HepG2 (cell line): ENCODE measurements around the gene ATP13A3. TPM values are rescaled to one million over a fixed set of nuclear protein-coding genes. Genes with fewer than 3 reads are reported as not detected.
A peak's percentile ranks its signal among the peaks of the same experiment; 100 is the strongest.

Source experiments
- ELF1 ChIP-seq: sonication (generic); formaldehyde crosslinking; IDR thresholded peaks from 2 replicates; pipeline ENCODE4 v1.4.0; 2020; ENCODE audit warnings: missing genetic modification reagents
- GABPA ChIP-seq, 2 experiments: IDR thresholded peaks; 2 replicates each; pipeline ENCODE4 v1.6.1; 2011 to 2016; ENCODE audit warnings: low read depth in 2 of 2, low read length in 1 of 2, missing biosample characterization in 1 of 2, missing genetic modification characterization in 1 of 2
- HOXA9 ChIP-seq: sonication (generic); formaldehyde crosslinking; IDR thresholded peaks from 2 replicates; pipeline ENCODE4 v1.8.1; 2022; ENCODE audit warnings: missing genetic modification reagents, mild to moderate bottlenecking, moderate library complexity, borderline replicate concordance
- JARID2 ChIP-seq: sonication (generic); formaldehyde crosslinking; IDR thresholded peaks from 2 replicates; pipeline ENCODE4 v1.8.1; 2023; ENCODE audit warnings: missing genetic modification reagents, inconsistent platforms; ENCODE audit not compliant: insufficient replicate concordance
- KLF15 ChIP-seq: sonication (generic); formaldehyde crosslinking; IDR thresholded peaks from 2 replicates; pipeline ENCODE4 v1.8.1; 2023; ENCODE audit warnings: borderline replicate concordance, mild to moderate bottlenecking, inconsistent platforms, missing genetic modification reagents, mixed read lengths
- MEIS1 ChIP-seq: sonication (generic); formaldehyde crosslinking; IDR thresholded peaks from 2 replicates; pipeline ENCODE4 v1.9.0; 2021; ENCODE audit warnings: mild to moderate bottlenecking, missing genetic modification reagents, moderate library complexity, borderline replicate concordance
- NFIC ChIP-seq: IDR thresholded peaks from 2 replicates; pipeline ENCODE4 v1.6.1; 2012; ENCODE audit warnings: mild to moderate bottlenecking, low read length, inconsistent platforms
- PAF1 ChIP-seq: IDR thresholded peaks from 2 replicates; pipeline ENCODE4 v1.6.1; 2016; ENCODE audit warnings: missing genetic modification reagents, missing compliant biosample characterization
- RAD51 ChIP-seq: fragments of 450-650 bp; IDR thresholded peaks from 2 replicates; pipeline ENCODE4 v1.6.1; 2016; ENCODE audit warnings: borderline replicate concordance
- RBM39 ChIP-seq: fragments of 200-400 bp; formaldehyde crosslinking; IDR thresholded peaks from one replicate; pipeline ENCODE4 v1.6.1; 2018; ENCODE audit warnings: antibody characterized with exemption, mild to moderate bottlenecking, low read depth, low read length; ENCODE audit not compliant: poor library complexity, severe bottlenecking
- RFX1 ChIP-seq: fragments of 450-650 bp; IDR thresholded peaks from 2 replicates; pipeline ENCODE4 v1.6.1; 2017
- SNAI1 ChIP-seq: sonication (generic); formaldehyde crosslinking; IDR thresholded peaks from 2 replicates; pipeline ENCODE4 v1.5.0; 2020; ENCODE audit warnings: mild to moderate bottlenecking, missing genetic modification reagents, borderline replicate concordance
- STAG1 ChIP-seq: sonication (generic); formaldehyde crosslinking; IDR thresholded peaks from 2 replicates; pipeline ENCODE4 v1.4.0; 2020; ENCODE audit warnings: missing genetic modification reagents
- ZNF10 ChIP-seq: sonication (generic); formaldehyde crosslinking; IDR thresholded peaks from 2 replicates; pipeline ENCODE4 v1.4.0; 2020; ENCODE audit warnings: mild to moderate bottlenecking, low read depth, missing genetic modification reagents, borderline replicate concordance
- ZNF496 ChIP-seq: sonication (generic); formaldehyde crosslinking; IDR thresholded peaks from 2 replicates; pipeline ENCODE4 v1.8.1; 2023; ENCODE audit warnings: mild to moderate bottlenecking, moderate library complexity, missing genetic modification reagents; ENCODE audit not compliant: insufficient replicate concordance
- ZNF563 ChIP-seq: sonication (generic); formaldehyde crosslinking; IDR thresholded peaks from 2 replicates; pipeline ENCODE4 v1.8.0; 2022; ENCODE audit warnings: mild to moderate bottlenecking, moderate library complexity, missing genetic modification reagents
- ZNF577 ChIP-seq: sonication (generic); formaldehyde crosslinking; IDR thresholded peaks from 2 replicates; pipeline ENCODE4 v1.4.0; 2020; ENCODE audit warnings: mild to moderate bottlenecking, low read depth, missing genetic modification reagents, borderline replicate concordance
- ZNF629 ChIP-seq: sonication (generic); formaldehyde crosslinking; conservative IDR thresholded peaks from 2 replicates; pipeline ENCODE4 v1.5.0; 2020; ENCODE audit warnings: missing genetic modification reagents
- polyA plus RNA-seq, 8 experiments: library from polyadenylated mRNA; depleted of rRNA in 3 of 8; stranded (reverse) in 7 of 8; unstranded in 1 of 8; fragments of >200 nt; fragmentation: Illumina TruSeq in 4 of 8; extraction: Trizol in 4 of 8; gene quantifications; 2 replicates each; pipeline versions ENCODE4 v1.2.1 to v1.2.3, GENCODE V29; 2011 to 2016; ENCODE audit warnings: low read depth in 4 of 8, missing spikeins in 1 of 8, mixed read lengths in 1 of 8; ENCODE audit not compliant: insufficient read depth in 1 of 8
- total RNA-seq, 5 experiments: library from RNA; depleted of rRNA; stranded (reverse); fragments of >200 nt; fragmentation: Illumina TruSeq; extraction: Trizol; gene quantifications; 2 replicates each; pipeline ENCODE4 v1.2.3, GENCODE V29; 2016; ENCODE audit warnings: low read depth in 1 of 5
- TF ChIP-seq, protein P1 (sequence below): sonication (generic); formaldehyde crosslinking; conservative IDR thresholded peaks from 2 replicates; pipeline ENCODE4 v1.8.0; 2022; ENCODE audit warnings: mild to moderate bottlenecking, moderate library complexity, missing genetic modification reagents
- TF ChIP-seq, protein P2 (sequence below): sonication (generic); formaldehyde crosslinking; IDR thresholded peaks from 2 replicates; pipeline ENCODE4 v1.4.0; 2020; ENCODE audit warnings: missing genetic modification reagents, mild to moderate bottlenecking, borderline replicate concordance
- TF ChIP-seq, protein P3 (sequence below): sonication (generic); formaldehyde crosslinking; IDR thresholded peaks from 2 replicates; pipeline ENCODE4 v1.8.0; 2022; ENCODE audit warnings: mild to moderate bottlenecking, missing genetic modification reagents, borderline replicate concordance
- TF ChIP-seq, protein P4 (sequence below): sonication (generic); formaldehyde crosslinking; IDR thresholded peaks from 2 replicates; pipeline ENCODE4 v1.4.0; 2020; ENCODE audit warnings: missing genetic modification reagents

Gene ATP13A3
- total and polyA plus RNA-seq, 2 of the 13 experiments (the other 11 are each of a cell fraction or from before 2014, with no cell fraction given), result 44.9 to 80.8 TPM

DNA sequence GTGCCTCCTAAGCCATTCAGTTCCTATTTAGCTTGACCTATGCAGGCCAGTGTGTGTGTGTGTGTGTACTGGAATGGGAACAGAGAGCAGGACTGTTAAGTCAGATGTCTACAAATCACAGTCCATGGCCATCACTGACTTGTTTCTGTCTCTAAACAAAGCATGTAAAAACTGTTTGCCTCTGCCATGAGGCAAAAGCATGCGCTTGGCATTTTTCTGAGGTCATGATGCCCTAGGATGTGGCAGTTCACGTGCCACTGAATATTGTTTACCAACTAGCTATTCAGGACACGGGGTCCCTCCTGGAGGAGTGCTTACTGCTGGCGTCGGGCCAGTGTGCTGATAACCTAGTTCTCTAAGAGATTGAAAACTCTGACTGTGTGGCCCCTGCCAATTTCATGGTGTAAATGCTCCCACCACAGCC, 8.2 kb upstream of the ATP13A3 start (continued):
- TF ChIP-seq, protein P1, sequence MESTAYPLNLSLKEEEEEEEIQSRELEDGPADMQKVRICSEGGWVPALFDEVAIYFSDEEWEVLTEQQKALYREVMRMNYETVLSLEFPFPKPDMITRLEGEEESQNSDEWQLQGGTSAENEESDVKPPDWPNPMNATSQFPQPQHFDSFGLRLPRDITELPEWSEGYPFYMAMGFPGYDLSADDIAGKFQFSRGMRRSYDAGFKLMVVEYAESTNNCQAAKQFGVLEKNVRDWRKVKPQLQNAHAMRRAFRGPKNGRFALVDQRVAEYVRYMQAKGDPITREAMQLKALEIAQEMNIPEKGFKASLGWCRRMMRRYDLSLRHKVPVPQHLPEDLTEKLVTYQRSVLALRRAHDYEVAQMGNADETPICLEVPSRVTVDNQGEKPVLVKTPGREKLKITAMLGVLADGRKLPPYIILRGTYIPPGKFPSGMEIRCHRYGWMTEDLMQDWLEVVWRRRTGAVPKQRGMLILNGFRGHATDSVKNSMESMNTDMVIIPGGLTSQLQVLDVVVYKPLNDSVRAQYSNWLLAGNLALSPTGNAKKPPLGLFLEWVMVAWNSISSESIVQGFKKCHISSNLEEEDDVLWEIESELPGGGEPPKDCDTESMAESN (CRISPR knock-in tag), result no peak
- TF ChIP-seq RAD51 (no peak), GABPA (IDR thresholded peaks at IDR 0.05; ENCODE audit: low read depth, low read length) (no peak), GABPA (CRISPR knock-in tag; IDR thresholded peaks at IDR 0.05; ENCODE audit: low read depth) (peak; percentile 53; the same call in 1 of the 2 replicates), ZNF629 (CRISPR knock-in tag) (0 out of 2 replicates have a peak, but pooled peaks have one; percentile 6), RFX1 (no peak), RBM39 (no peak), KLF15 (no peak), SNAI1 (no peak), NFIC (peak; percentile 74; the same call in 1 of the 2 replicates), PAF1 (no peak), STAG1 (CRISPR knock-in tag) (no peak), JARID2 (no peak), ZNF563 (CRISPR knock-in tag) (no peak), HOXA9 (CRISPR knock-in tag) (no peak), ELF1 (CRISPR knock-in tag) (peak; percentile 41), MEIS1 (CRISPR knock-in tag) (peak; percentile 85; the same call in 1 of the 2 replicates), ZNF10 (no peak), ZNF496 (CRISPR knock-in tag) (no peak), ZNF577 (CRISPR knock-in tag) (no peak)
- TF ChIP-seq, protein P2, sequence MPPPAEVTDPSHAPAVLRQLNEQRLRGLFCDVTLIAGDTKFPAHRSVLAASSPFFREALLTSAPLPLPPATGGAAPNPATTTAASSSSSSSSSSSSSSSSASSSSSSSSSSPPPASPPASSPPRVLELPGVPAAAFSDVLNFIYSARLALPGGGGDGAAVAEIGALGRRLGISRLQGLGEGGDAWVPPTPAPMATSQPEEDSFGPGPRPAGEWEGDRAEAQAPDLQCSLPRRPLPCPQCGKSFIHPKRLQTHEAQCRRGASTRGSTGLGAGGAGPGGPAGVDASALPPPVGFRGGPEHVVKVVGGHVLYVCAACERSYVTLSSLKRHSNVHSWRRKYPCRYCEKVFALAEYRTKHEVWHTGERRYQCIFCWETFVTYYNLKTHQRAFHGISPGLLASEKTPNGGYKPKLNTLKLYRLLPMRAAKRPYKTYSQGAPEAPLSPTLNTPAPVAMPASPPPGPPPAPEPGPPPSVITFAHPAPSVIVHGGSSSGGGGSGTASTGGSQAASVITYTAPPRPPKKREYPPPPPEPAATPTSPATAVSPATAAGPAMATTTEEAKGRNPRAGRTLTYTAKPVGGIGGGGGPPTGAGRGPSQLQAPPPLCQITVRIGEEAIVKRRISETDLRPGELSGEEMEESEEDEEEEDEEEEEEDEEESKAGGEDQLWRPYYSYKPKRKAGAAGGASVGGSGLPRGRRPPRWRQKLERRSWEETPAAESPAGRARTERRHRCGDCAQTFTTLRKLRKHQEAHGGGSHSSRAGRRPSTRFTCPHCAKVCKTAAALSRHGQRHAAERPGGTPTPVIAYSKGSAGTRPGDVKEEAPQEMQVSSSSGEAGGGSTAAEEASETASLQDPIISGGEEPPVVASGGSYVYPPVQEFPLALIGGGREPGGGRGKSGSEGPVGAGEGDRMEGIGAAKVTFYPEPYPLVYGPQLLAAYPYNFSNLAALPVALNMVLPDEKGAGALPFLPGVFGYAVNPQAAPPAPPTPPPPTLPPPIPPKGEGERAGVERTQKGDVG, result 0 out of 2 replicates have a peak, but pooled peaks have one; percentile 20
- TF ChIP-seq, protein P3, sequence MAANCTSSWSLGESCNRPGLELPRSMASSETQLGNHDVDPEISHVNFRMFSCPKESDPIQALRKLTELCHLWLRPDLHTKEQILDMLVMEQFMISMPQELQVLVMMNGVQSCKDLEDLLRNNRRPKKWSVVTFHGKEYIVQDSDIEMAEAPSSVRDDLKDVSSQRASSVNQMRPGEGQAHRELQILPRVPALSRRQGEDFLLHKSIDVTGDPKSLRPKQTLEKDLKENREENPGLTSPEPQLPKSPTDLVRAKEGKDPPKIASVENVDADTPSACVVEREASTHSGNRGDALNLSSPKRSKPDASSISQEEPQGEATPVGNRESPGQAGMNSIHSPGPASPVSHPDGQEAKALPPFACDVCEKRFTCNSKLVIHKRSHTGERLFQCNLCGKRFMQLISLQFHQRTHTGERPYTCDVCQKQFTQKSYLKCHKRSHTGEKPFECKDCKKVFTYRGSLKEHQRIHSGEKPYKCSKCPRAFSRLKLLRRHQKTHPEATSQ, result no peak
- TF ChIP-seq, protein P4, sequence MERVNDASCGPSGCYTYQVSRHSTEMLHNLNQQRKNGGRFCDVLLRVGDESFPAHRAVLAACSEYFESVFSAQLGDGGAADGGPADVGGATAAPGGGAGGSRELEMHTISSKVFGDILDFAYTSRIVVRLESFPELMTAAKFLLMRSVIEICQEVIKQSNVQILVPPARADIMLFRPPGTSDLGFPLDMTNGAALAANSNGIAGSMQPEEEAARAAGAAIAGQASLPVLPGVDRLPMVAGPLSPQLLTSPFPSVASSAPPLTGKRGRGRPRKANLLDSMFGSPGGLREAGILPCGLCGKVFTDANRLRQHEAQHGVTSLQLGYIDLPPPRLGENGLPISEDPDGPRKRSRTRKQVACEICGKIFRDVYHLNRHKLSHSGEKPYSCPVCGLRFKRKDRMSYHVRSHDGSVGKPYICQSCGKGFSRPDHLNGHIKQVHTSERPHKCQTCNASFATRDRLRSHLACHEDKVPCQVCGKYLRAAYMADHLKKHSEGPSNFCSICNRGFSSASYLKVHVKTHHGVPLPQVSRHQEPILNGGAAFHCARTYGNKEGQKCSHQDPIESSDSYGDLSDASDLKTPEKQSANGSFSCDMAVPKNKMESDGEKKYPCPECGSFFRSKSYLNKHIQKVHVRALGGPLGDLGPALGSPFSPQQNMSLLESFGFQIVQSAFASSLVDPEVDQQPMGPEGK (CRISPR knock-in tag), result no peak
